ENCODE results near the gene SVEP1. TPM values are rescaled to one million over a fixed set of nuclear protein-coding genes. Genes with fewer than 3 reads are reported as not detected.

SVEP1 gene
- total RNA-seq, 4 donors from 2014 or later: 53.8 to 97.8 (median 78.8) TPM

- no peaks in the 10 kb centered on the region for H3K9me3 ChIP-seq
- 75 to 86% methylated on average over 6 of the region's 6 CpGs for WGBS, 2 donors
- no peaks in the 10 kb centered on the region for H3K36me3 ChIP-seq
- H3K27me3 ChIP-seq: no peaks in the 10 kb centered on the region
- no peak overlapping the region for H3K27ac ChIP-seq
- no peak for DNase-seq (ENCODE audit: low spot score in 2 of 2)
- H3K4me1 ChIP-seq: no peaks in the 10 kb centered on the region
- TF ChIP-seq POLR2A (IDR thresholded peaks at IDR 0.05): no peak
- no peak for TF ChIP-seq EP300 (IDR thresholded peaks at IDR 0.05)
- TF ChIP-seq CTCF (IDR thresholded peaks at IDR 0.05): no peak
- H3K4me3 ChIP-seq: no peak overlapping the region
Observed at GRCh38 chr9:110344821-110345220, 234.7 kb downstream of the SVEP1 start.

GRCh38 chr9:110343551-110343950, 236.0 kb downstream of the SVEP1 start:
- no peak for DNase-seq (ENCODE audit: low spot score in 2 of 2)
- Histone ChIP-seq H3K4me3 (no peak overlapping the region), H3K36me3 (no peaks in the 10 kb centered on the region), H3K4me1 (peaks cover 0 to under 1% (median 0%) of the 10 kb centered on the region in 4 donors), H3K9me3 (no peaks in the 10 kb centered on the region), H3K27me3 (no peaks in the 10 kb centered on the region), H3K27ac (no peak overlapping the region)
- no peak for TF ChIP-seq CTCF (IDR thresholded peaks at IDR 0.05)
- TF ChIP-seq POLR2A (IDR thresholded peaks at IDR 0.05): no peak
- no peak for TF ChIP-seq EP300 (IDR thresholded peaks at IDR 0.05)
- WGBS, 2 donors: 90 to 91% methylated on average over 5 of the region's 5 CpGs

GRCh38 chr9:110340306-110340705, 239.2 kb downstream of the SVEP1 start:
- TF ChIP-seq EP300 (IDR thresholded peaks at IDR 0.05): no peak
- no peak for TF ChIP-seq CTCF (IDR thresholded peaks at IDR 0.05)
- no peak for TF ChIP-seq POLR2A (IDR thresholded peaks at IDR 0.05)
- no peaks in the 10 kb centered on the region for H3K36me3 ChIP-seq
- WGBS, 2 donors: 83 to 86% methylated on average over 2 of the region's 2 CpGs
- DNase-seq (ENCODE audit: low spot score in 2 of 2): no peak
- H3K4me3 ChIP-seq: no peak overlapping the region
- H3K9me3 ChIP-seq: no peaks in the 10 kb centered on the region
- no peaks in the 10 kb centered on the region for H3K27me3 ChIP-seq
- H3K4me1 ChIP-seq: peaks cover 0 to 14% (median 0%) of the 10 kb centered on the region in 4 donors
- H3K27ac ChIP-seq: no peak overlapping the region

- no peaks in the 10 kb centered on the region for H3K36me3 ChIP-seq
- WGBS, 2 donors: 29 to 33% methylated on average over 1 of the region's 1 CpG
- peaks cover 0 to 14% (median 0%) of the 10 kb centered on the region in 4 donors for H3K4me1 ChIP-seq
- no peak for DNase-seq (ENCODE audit: low spot score in 2 of 2)
- TF ChIP-seq POLR2A (IDR thresholded peaks at IDR 0.05) (no peak), CTCF (IDR thresholded peaks at IDR 0.05) (no peak), EP300 (IDR thresholded peaks at IDR 0.05) (no peak)
- H3K9me3 ChIP-seq: no peaks in the 10 kb centered on the region
- H3K27me3 ChIP-seq: no peaks in the 10 kb centered on the region
- H3K27ac ChIP-seq: peak overlapping the region in 1 of 4 donors; percentile 9
- H3K4me3 ChIP-seq: no peak overlapping the region
Observed at GRCh38 chr9:110338143-110338542, 241.4 kb downstream of the SVEP1 start.

- 60 to 61% methylated on average over 1 of the region's 1 CpG for WGBS, 2 donors
- no peaks in the 10 kb centered on the region for H3K9me3 ChIP-seq
- no peak for DNase-seq (ENCODE audit: low spot score in 2 of 2)
Observed at GRCh38 chr9:110337727-110338126, 241.8 kb downstream of the SVEP1 start, which contains the start of gene TXNDC8. TSS of gene TXNDC8 (minus strand) at chr9:110337863.

More at GRCh38 chr9:110337727-110338126, 241.8 kb downstream of the SVEP1 start, which contains the start of gene TXNDC8:
- no peak for TF ChIP-seq POLR2A (IDR thresholded peaks at IDR 0.05)
- no peak for TF ChIP-seq EP300 (IDR thresholded peaks at IDR 0.05)
- no peak for TF ChIP-seq CTCF (IDR thresholded peaks at IDR 0.05)
- Histone ChIP-seq H3K4me1 (peaks cover 0 to 14% (median 0%) of the 10 kb centered on the region in 4 donors), H3K4me3 (no peak within 1 kb of the TSS), H3K27me3 (no peaks in the 10 kb centered on the region), H3K36me3 (no peaks in the 10 kb centered on the region), H3K27ac (peak within 1 kb of the TSS in 1 of 4 donors; percentile 9)
